Measurements from ENCODE around the gene TANGO2. TPM values are rescaled to one million over a fixed set of nuclear protein-coding genes. Genes with fewer than 3 reads are reported as not detected.
A peak's percentile ranks its signal among the peaks of the same experiment; 100 is the strongest.

The TANGO2 gene
- total RNA-seq, 1 donor from 2014 or later = 8.2 TPM

GRCh38 chr22:20094197-20094807 is 73.4 kb downstream of the TANGO2 start:
- no peak for DNase-seq (ENCODE audit: low spot score in 2 of 2)
- no peak for FAIRE-seq

- FAIRE-seq = no peak
- DNase-seq (ENCODE audit: low spot score in 2 of 2) = no peak
These were observed 74.6 kb downstream of the TANGO2 start for GRCh38 chr22:20095521-20095920.

- DNase-seq (ENCODE audit: low spot score in 2 of 2) = no peak
- FAIRE-seq = no peak
These were observed 75.9 kb downstream of the TANGO2 start for GRCh38 chr22:20096574-20097420.

- FAIRE-seq = no peak
- no peak for DNase-seq (ENCODE audit: low spot score in 2 of 2)
These were observed 78.3 kb downstream of the TANGO2 start for GRCh38 chr22:20099099-20099711.

- DNase-seq (ENCODE audit: low spot score in 2 of 2) = no peak
- no peak for FAIRE-seq
These were observed 80.7 kb downstream of the TANGO2 start for GRCh38 chr22:20101638-20102037.

GRCh38 chr22:20102203-20102780 is 81.4 kb downstream of the TANGO2 start:
- DNase-seq (ENCODE audit: low spot score in 2 of 2) (no peak), FAIRE-seq (no peak)

- FAIRE-seq (no peak), DNase-seq (ENCODE audit: low spot score in 2 of 2) (no peak)
These were observed 84.7 kb downstream of the TANGO2 start for GRCh38 chr22:20105456-20106204.

GRCh38 chr22:20106205-20106848 is 85.4 kb downstream of the TANGO2 start:
- FAIRE-seq (no peak), DNase-seq (ENCODE audit: low spot score in 2 of 2) (peak in 1 of 2 donors; percentile 51)

GRCh38 chr22:20106849-20107237 is 85.9 kb downstream of the TANGO2 start:
- DNase-seq (ENCODE audit: low spot score in 2 of 2) (no peak), FAIRE-seq (no peak)

GRCh38 chr22:20107471-20107901 is 86.6 kb downstream of the TANGO2 start:
- no peak for DNase-seq (ENCODE audit: low spot score in 2 of 2)
- FAIRE-seq = no peak

- DNase-seq (ENCODE audit: low spot score in 2 of 2) (no peak), FAIRE-seq (no peak)
These were observed 87.2 kb downstream of the TANGO2 start for GRCh38 chr22:20107951-20108756.

GRCh38 chr22:20108757-20109230 is 87.9 kb downstream of the TANGO2 start:
- FAIRE-seq (no peak), DNase-seq (ENCODE audit: low spot score in 2 of 2) (no peak)

GRCh38 chr22:20109411-20110358 is 88.8 kb downstream of the TANGO2 start:
- FAIRE-seq (no peak), DNase-seq (ENCODE audit: low spot score in 2 of 2) (no peak)

- DNase-seq (ENCODE audit: low spot score in 2 of 2) = no peak
- no peak for FAIRE-seq
These were observed 89.6 kb downstream of the TANGO2 start for GRCh38 chr22:20110359-20110985.

GRCh38 chr22:20111045-20111688 is 90.3 kb downstream of the TANGO2 start:
- no peak for FAIRE-seq
- DNase-seq (ENCODE audit: low spot score in 2 of 2) = no peak

GRCh38 chr22:20111689-20112622 is 91.0 kb downstream of the TANGO2 start:
- DNase-seq (ENCODE audit: low spot score in 2 of 2) = no peak
- FAIRE-seq = no peak

All from frontal cortex (tissue), 4 donors.